GM12875 (cell line): Measurements from ENCODE around the gene SPHK2.

Experiments used
- H3K4me3 ChIP-seq: one replicate; pipeline ENCODE4 v1.5.1; 2011; ENCODE audit warnings: low read depth, low read length, control low read depth
- TF ChIP-seq, protein P1 (sequence below): IDR thresholded peaks from 2 replicates; pipeline ENCODE4 v1.5.1; 2011; ENCODE audit warnings: low read depth, mild to moderate bottlenecking, control low read depth, inconsistent platforms, low read length, moderate library complexity, borderline replicate concordance; ENCODE audit not compliant: insufficient read depth

SPHK2 gene

GRCh38 chr19:48646001-48646721 is 26.9 kb downstream of the SPHK2 start, which contains the start of gene CA11:
TSS of gene CA11 (minus strand) at chr19:48646187. CDS start at chr19:48645632, 555 bp downstream.
- peak within 1 kb of the TSS; percentile 56 for H3K4me3 ChIP-seq
- TF ChIP-seq, protein P1, sequence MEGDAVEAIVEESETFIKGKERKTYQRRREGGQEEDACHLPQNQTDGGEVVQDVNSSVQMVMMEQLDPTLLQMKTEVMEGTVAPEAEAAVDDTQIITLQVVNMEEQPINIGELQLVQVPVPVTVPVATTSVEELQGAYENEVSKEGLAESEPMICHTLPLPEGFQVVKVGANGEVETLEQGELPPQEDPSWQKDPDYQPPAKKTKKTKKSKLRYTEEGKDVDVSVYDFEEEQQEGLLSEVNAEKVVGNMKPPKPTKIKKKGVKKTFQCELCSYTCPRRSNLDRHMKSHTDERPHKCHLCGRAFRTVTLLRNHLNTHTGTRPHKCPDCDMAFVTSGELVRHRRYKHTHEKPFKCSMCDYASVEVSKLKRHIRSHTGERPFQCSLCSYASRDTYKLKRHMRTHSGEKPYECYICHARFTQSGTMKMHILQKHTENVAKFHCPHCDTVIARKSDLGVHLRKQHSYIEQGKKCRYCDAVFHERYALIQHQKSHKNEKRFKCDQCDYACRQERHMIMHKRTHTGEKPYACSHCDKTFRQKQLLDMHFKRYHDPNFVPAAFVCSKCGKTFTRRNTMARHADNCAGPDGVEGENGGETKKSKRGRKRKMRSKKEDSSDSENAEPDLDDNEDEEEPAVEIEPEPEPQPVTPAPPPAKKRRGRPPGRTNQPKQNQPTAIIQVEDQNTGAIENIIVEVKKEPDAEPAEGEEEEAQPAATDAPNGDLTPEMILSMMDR, result peak; percentile 90

GRCh38 chr19:48646722-48647216 is 27.5 kb downstream of the SPHK2 start:
- TF ChIP-seq, protein P1, result no peak
- H3K4me3 ChIP-seq, result peak overlapping the region; percentile 56

GRCh38 chr19:48648134-48648533 is 28.8 kb downstream of the SPHK2 start:
- TF ChIP-seq, protein P1, result no peak

GRCh38 chr19:48650974-48651682 is 31.8 kb downstream of the SPHK2 start:
- no peak overlapping the region for H3K4me3 ChIP-seq
- TF ChIP-seq, protein P1, result no peak

More at GRCh38 chr19:48648134-48648533, 28.8 kb downstream of the SPHK2 start:
- H3K4me3 ChIP-seq, result no peak overlapping the region

- TF ChIP-seq, protein P1, result no peak
Measured at GRCh38 chr19:48651683-48652048, 32.4 kb downstream of the SPHK2 start.

DNA sequence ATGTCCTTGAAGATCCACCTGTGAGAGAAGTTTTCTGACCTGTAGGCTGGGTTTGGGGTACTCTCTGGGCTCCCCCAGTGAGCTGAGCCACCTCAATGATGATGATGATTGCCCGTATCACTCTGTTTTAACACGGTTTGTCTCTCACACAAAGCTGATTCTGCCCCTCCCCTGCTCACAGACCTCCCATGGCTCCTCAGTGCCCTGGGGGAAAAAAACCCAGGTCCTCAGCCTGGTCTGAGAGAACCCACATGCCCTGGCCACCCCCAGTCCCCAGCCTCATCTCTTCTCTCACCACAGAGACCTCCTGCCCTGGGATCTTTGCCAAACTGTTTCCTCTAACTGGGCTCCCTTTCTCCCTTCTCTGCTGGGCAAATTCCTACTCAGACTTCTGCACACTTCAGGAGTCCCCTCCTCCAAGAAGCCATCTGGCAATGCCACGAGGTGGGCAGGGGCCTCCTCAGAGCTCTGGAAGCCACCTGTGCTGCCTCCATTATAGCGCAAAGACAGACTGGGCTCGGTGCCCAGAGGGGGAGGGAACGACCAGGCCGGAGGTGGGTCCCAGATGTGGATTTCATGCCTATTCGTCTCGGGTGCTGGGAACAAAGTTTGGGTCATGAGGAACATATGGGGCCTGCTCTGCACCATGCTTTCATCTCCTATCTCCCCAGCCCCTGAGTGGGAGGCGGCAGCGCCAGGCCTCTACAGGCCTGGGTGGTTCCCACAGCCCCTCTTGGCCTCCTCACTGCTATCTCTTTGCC is 35.2 kb downstream of the SPHK2 start:
- H3K4me3 ChIP-seq, result no peak overlapping the region
- TF ChIP-seq, protein P1, result no peak

More at GRCh38 chr19:48651683-48652048, 32.4 kb downstream of the SPHK2 start:
- H3K4me3 ChIP-seq, result no peak overlapping the region
